Osteocyte (in vitro differentiated cells): Measurements from ENCODE around the gene GABRP. TPM values are rescaled to one million over a fixed set of nuclear protein-coding genes. Genes with fewer than 3 reads are reported as not detected.

Source experiments
- DNase-seq: peaks from one replicate; pipeline ENCODE4 v3.0.0; 2021; ENCODE audit warnings: mixed read lengths; ENCODE audit not compliant: unreplicated experiment; ENCODE audit errors: extremely low spot score
- H3K27ac Mint-ChIP-seq: one replicate; pipeline ENCODE4 v1.8.0; 2021; ENCODE audit warnings: mild to moderate bottlenecking, mixed read lengths; ENCODE audit not compliant: unreplicated experiment
- H3K27me3 Mint-ChIP-seq: one replicate; pipeline ENCODE4 v1.8.0; 2021; ENCODE audit warnings: mixed read lengths; ENCODE audit not compliant: unreplicated experiment
- H3K36me3 Mint-ChIP-seq: one replicate; pipeline ENCODE4 v1.8.0; 2021; ENCODE audit warnings: mixed read lengths; ENCODE audit not compliant: unreplicated experiment
- H3K4me1 Mint-ChIP-seq: one replicate; pipeline ENCODE4 v1.8.0; 2021; ENCODE audit warnings: mixed read lengths; ENCODE audit not compliant: unreplicated experiment
- H3K4me3 Mint-ChIP-seq: one replicate; pipeline ENCODE4 v1.8.0; 2021; ENCODE audit warnings: mild to moderate bottlenecking, moderate library complexity, mixed read lengths; ENCODE audit not compliant: unreplicated experiment
- H3K9me3 Mint-ChIP-seq: one replicate; pipeline ENCODE4 v1.8.0; 2021; ENCODE audit warnings: mixed read lengths; ENCODE audit not compliant: unreplicated experiment
- CTCF ChIP-seq: fragments of 200-600 bp; sonication (generic); IDR thresholded peaks from 2 replicates; pipeline ENCODE4 v1.5.0; 2021; ENCODE audit warnings: antibody characterized with exemption, mild to moderate bottlenecking, moderate library complexity
- long read RNA-seq: library from polyadenylated mRNA; unstranded; transcript quantifications from one replicate; pipeline ENCODE4 v2.0.0, GENCODE V29; 2021
- total RNA-seq: library from RNA; stranded (reverse); gene quantifications from 2 replicates; pipeline ENCODE4 v1.2.1, GENCODE V29; 2021

GABRP gene
- not detected in 2 replicates for total RNA-seq
- long read RNA-seq = 0 reads

- H3K4me3 Mint-ChIP-seq = no peak within 1 kb of the TSS
- no peak for DNase-seq
- H3K9me3 Mint-ChIP-seq = no peaks in the 10 kb centered on the region
- no peak for TF ChIP-seq CTCF
- peaks cover 7% of the 10 kb centered on the region for H3K4me1 Mint-ChIP-seq
- H3K27ac Mint-ChIP-seq = no peak within 1 kb of the TSS
- H3K27me3 Mint-ChIP-seq = peaks cover 9% of the 10 kb centered on the region
- no peaks in the 10 kb centered on the region for H3K36me3 Mint-ChIP-seq
These were observed at the start of gene GABRP for GRCh38 chr5:170783498-170784247. GABRP (plus strand) TSS chr5:170783725; CDS start chr5:170788616, 4,891 bp downstream.

- peak; percentile 30 for DNase-seq
- Mint-ChIP-seq H3K36me3 (peaks cover 18% of the 10 kb centered on the region), H3K4me3 (no peak overlapping the region), H3K27me3 (peaks cover 16% of the 10 kb centered on the region), H3K4me1 (no peaks in the 10 kb centered on the region), H3K27ac (no peak overlapping the region), H3K9me3 (peaks cover 14% of the 10 kb centered on the region)
- no peak for TF ChIP-seq CTCF
These were observed 46.6 kb upstream of the GABRP start for GRCh38 chr5:170736966-170737365.

GRCh38 chr5:170737591-170737990 is 45.9 kb upstream of the GABRP start:
- TF ChIP-seq CTCF = no peak
- peaks cover 14% of the 10 kb centered on the region for H3K9me3 Mint-ChIP-seq
- H3K27me3 Mint-ChIP-seq = peaks cover 19% of the 10 kb centered on the region
- H3K36me3 Mint-ChIP-seq = peaks cover 18% of the 10 kb centered on the region
- H3K4me3 Mint-ChIP-seq = no peak overlapping the region
- no peak overlapping the region for H3K27ac Mint-ChIP-seq
- no peaks in the 10 kb centered on the region for H3K4me1 Mint-ChIP-seq
- no peak for DNase-seq

- H3K36me3 Mint-ChIP-seq = peaks cover 14% of the 10 kb centered on the region
- no peaks in the 10 kb centered on the region for H3K4me1 Mint-ChIP-seq
- peaks cover 14% of the 10 kb centered on the region for H3K9me3 Mint-ChIP-seq
- no peak overlapping the region for H3K4me3 Mint-ChIP-seq
- no peak for TF ChIP-seq CTCF
- H3K27ac Mint-ChIP-seq = no peak overlapping the region
- H3K27me3 Mint-ChIP-seq = peaks cover 19% of the 10 kb centered on the region
- peak; percentile 10 for DNase-seq
These were observed 44.7 kb upstream of the GABRP start for GRCh38 chr5:170738840-170739239.

GRCh38 chr5:170739446-170739845 is 44.1 kb upstream of the GABRP start:
- H3K4me1 Mint-ChIP-seq = peaks cover 3% of the 10 kb centered on the region
- no peak overlapping the region for H3K4me3 Mint-ChIP-seq
- H3K36me3 Mint-ChIP-seq = peaks cover 14% of the 10 kb centered on the region
- DNase-seq = peak; percentile 53
- H3K9me3 Mint-ChIP-seq = peaks cover 14% of the 10 kb centered on the region
- no peak for TF ChIP-seq CTCF
- peaks cover 19% of the 10 kb centered on the region for H3K27me3 Mint-ChIP-seq
- H3K27ac Mint-ChIP-seq = no peak overlapping the region
